SH-SY5Y (cell line): ENCODE results near the gene ADAMTSL3.

Experiments used
- GATA2 ChIP-seq: IDR thresholded peaks from 2 replicates; pipeline ENCODE4 v1.6.1; 2011; ENCODE audit warnings: mild to moderate bottlenecking, low read depth, low read length
- GATA3 ChIP-seq: IDR thresholded peaks from 2 replicates; pipeline ENCODE4 v1.6.1; 2011; ENCODE audit warnings: low read depth, mild to moderate bottlenecking, low read length, moderate library complexity

GRCh38 chr15:83747718-83748110 lies 93.8 kb downstream of the ADAMTSL3 start:
- no peak for TF ChIP-seq GATA2
- no peak for TF ChIP-seq GATA3
